H1 (cell line): ENCODE measurements around the gene ABHD11. TPM values are rescaled to one million over a fixed set of nuclear protein-coding genes. Genes with fewer than 3 reads are reported as not detected.

ENCODE experiments used
- CTCF ChIA-PET: fragments of 300-600 bp; sonication (Branson Sonifier 250); formaldehyde crosslinking; loops from one replicate; lab custom pipeline; 2021; ENCODE audit not compliant: partially characterized antibody; lab: Charles Lee
- POLR2A ChIA-PET: fragments of 300-600 bp; sonication (Branson Sonifier 250); formaldehyde crosslinking; loops from one replicate; lab custom pipeline; 2021; ENCODE audit warnings: inconsistent platforms; ENCODE audit not compliant: partially characterized antibody; lab: Charles Lee
- DNase-seq, 2 experiments: peaks; one replicate each; pipeline versions ENCODE4 v3.0.0 to v3.0.0-alpha.2; 2010 to 2022; ENCODE audit warnings: low spot score in 2 of 2, low read depth in 1 of 2, mixed read lengths in 1 of 2
- FAIRE-seq: peaks from 2 replicates; lab custom pipeline; 2011; peaks lifted over from hg19 to GRCh38; lab: Jason Lieb, UNC
- H2AFZ ChIP-seq: 2 replicates; pipeline ENCODE4 v1.8.1; 2012; ENCODE audit warnings: low read length, inconsistent platforms
- H2AK5ac ChIP-seq: 2 replicates; pipeline ENCODE4 v1.6.1; 2013; ENCODE audit warnings: low read depth, low read length
- H2BK120ac ChIP-seq: replicated peaks from 2 replicates; pipeline ENCODE3; 2013; ENCODE audit warnings: low read depth, low read length, inconsistent platforms
- H2BK12ac ChIP-seq: 2 replicates; pipeline ENCODE4 v1.6.1; 2013; ENCODE audit warnings: low read depth, low read length
- H2BK15ac ChIP-seq: 2 replicates; pipeline ENCODE4 v1.6.1; 2013; ENCODE audit warnings: low read length
- H2BK20ac ChIP-seq: 2 replicates; pipeline ENCODE4 v1.6.1; 2013; ENCODE audit warnings: low read length
- H2BK5ac ChIP-seq: 2 replicates; pipeline ENCODE4 v1.6.1; 2013; ENCODE audit warnings: low read depth, low read length
- H3K14ac ChIP-seq: 2 replicates; pipeline ENCODE4 v1.6.1; 2013; ENCODE audit warnings: inconsistent platforms; ENCODE audit not compliant: insufficient read length
- H3K18ac ChIP-seq: 2 replicates; pipeline ENCODE4 v1.6.1; 2013; ENCODE audit warnings: low read length; ENCODE audit errors: extremely low read depth
- H3K23ac ChIP-seq: 2 replicates; pipeline ENCODE4 v1.6.1; 2013; ENCODE audit warnings: inconsistent platforms; ENCODE audit not compliant: insufficient read length
- H3K23me2 ChIP-seq: 2 replicates; pipeline ENCODE4 v1.6.1; 2013; ENCODE audit warnings: low read depth, low read length
- H3K27ac ChIP-seq: 2 replicates; pipeline ENCODE4 v1.6.1; 2011; ENCODE audit warnings: low read depth, low read length, inconsistent platforms
- H3K27me3 ChIP-seq, 4 experiments: replicated peaks in 1 of 4; 1 replicate in 1 of 4; 2 replicates in 3 of 4; pipeline versions ENCODE4 v1.6.1 to v1.8.1; 2011 to 2013; ENCODE audit warnings: low read length in 3 of 4, mild to moderate bottlenecking in 3 of 4, inconsistent platforms in 2 of 4, mixed read lengths in 2 of 4, moderate library complexity in 1 of 4; ENCODE audit not compliant: control insufficient read depth in 3 of 4, insufficient read depth in 3 of 4; ENCODE audit errors: extremely low read depth in 1 of 4
- H3K36me3 ChIP-seq, 4 experiments: 2 replicates each; pipeline versions ENCODE4 v1.6.1 to v1.8.1; 2011 to 2013; ENCODE audit warnings: mild to moderate bottlenecking in 4 of 4, low read length in 3 of 4, moderate library complexity in 2 of 4, control low read depth in 1 of 4, inconsistent platforms in 1 of 4; ENCODE audit not compliant: insufficient read depth in 4 of 4, control insufficient read depth in 2 of 4
- H3K4ac ChIP-seq: replicated peaks from 2 replicates; pipeline ENCODE3; 2013; ENCODE audit warnings: low read length, low read depth, mixed read lengths, inconsistent platforms; ENCODE audit not compliant: insufficient read length
- H3K4me1 ChIP-seq, 4 experiments: replicated peaks in 1 of 4; 1 replicate in 1 of 4; 2 replicates in 3 of 4; pipeline versions ENCODE4 v1.6.1 to v1.8.1; 2011 to 2013; ENCODE audit warnings: low read length in 3 of 4, inconsistent platforms in 2 of 4, mixed read lengths in 1 of 4; ENCODE audit not compliant: insufficient read depth in 4 of 4, control insufficient read depth in 3 of 4
- H3K4me2 ChIP-seq, 2 experiments: 2 replicates each; pipeline versions ENCODE4 v1.6.1 to v1.8.1; 2011 to 2013; ENCODE audit warnings: low read depth in 2 of 2, low read length in 2 of 2, control low read depth in 1 of 2, inconsistent platforms in 1 of 2, mild to moderate bottlenecking in 1 of 2; ENCODE audit not compliant: insufficient read depth in 1 of 2
- H3K4me3 ChIP-seq, 4 experiments: fragments of 200-600, 300-600 bp in 1 of 4; sonication (generic), shearing (Covaris generic), sonication (Bioruptor Twin) in 1 of 4; 2 replicates each; pipeline versions ENCODE4 v1.5.1 to v1.8.1; 2011 to 2016; ENCODE audit warnings: low read length in 4 of 4, low read depth in 3 of 4, control low read depth in 2 of 4, inconsistent platforms in 2 of 4, mild to moderate bottlenecking in 2 of 4, mixed read lengths in 1 of 4, moderate library complexity in 1 of 4; ENCODE audit not compliant: insufficient read depth in 2 of 4; ENCODE audit errors: extremely low read depth in 1 of 4
- H3K56ac ChIP-seq: replicated peaks from 2 replicates; pipeline ENCODE3; 2013; ENCODE audit warnings: low read depth, mild to moderate bottlenecking, mixed read lengths, low read length, inconsistent platforms; ENCODE audit not compliant: insufficient read length
- H3K79me1 ChIP-seq: 2 replicates; pipeline ENCODE4 v1.6.1; 2013; ENCODE audit warnings: low read depth, low read length, control low read depth
- H3K79me2 ChIP-seq, 2 experiments: 2 replicates each; pipeline versions ENCODE4 v1.6.1 to v1.8.1; 2012 to 2013; ENCODE audit warnings: low read length in 2 of 2, mild to moderate bottlenecking in 2 of 2, inconsistent platforms in 1 of 2; ENCODE audit not compliant: insufficient read depth in 2 of 2, control insufficient read depth in 1 of 2
- H3K9ac ChIP-seq, 4 experiments: replicated peaks in 1 of 4; 1 replicate in 1 of 4; 2 replicates in 3 of 4; pipeline versions ENCODE4 v1.6.1 to v1.8.1; 2011 to 2013; ENCODE audit warnings: low read depth in 3 of 4, low read length in 3 of 4, control low read depth in 2 of 4, mild to moderate bottlenecking in 2 of 4, moderate library complexity in 2 of 4, inconsistent platforms in 1 of 4; ENCODE audit errors: extremely low read depth in 1 of 4
- H3K9me3 ChIP-seq, 2 experiments: 2 replicates each; pipeline versions ENCODE4 v1.6.1 to v1.8.1; 2012 to 2013; ENCODE audit warnings: mild to moderate bottlenecking in 2 of 2, moderate library complexity in 2 of 2, control low read depth in 1 of 2, inconsistent platforms in 1 of 2, low read depth in 1 of 2, low read length in 1 of 2, mixed read lengths in 1 of 2; ENCODE audit not compliant: insufficient read depth in 2 of 2
- H4K20me1 ChIP-seq, 2 experiments: replicated peaks in 1 of 2; 2 replicates each; pipeline versions ENCODE3 to v1.8.1; 2011 to 2013; ENCODE audit warnings: inconsistent platforms in 2 of 2, low read length in 2 of 2, mild to moderate bottlenecking in 1 of 2; ENCODE audit not compliant: insufficient read depth in 2 of 2, control insufficient read depth in 1 of 2
- H4K5ac ChIP-seq: 2 replicates; pipeline ENCODE4 v1.6.1; 2013; ENCODE audit warnings: low read length, low read depth, mixed read lengths, inconsistent platforms; ENCODE audit not compliant: insufficient read length
- H4K8ac ChIP-seq: 2 replicates; pipeline ENCODE4 v1.8.0; 2013; ENCODE audit warnings: mild to moderate bottlenecking, moderate library complexity, low read length, inconsistent platforms; ENCODE audit not compliant: insufficient read depth; ENCODE audit errors: extremely low read depth
- H4K91ac ChIP-seq: replicated peaks from 2 replicates; pipeline ENCODE3; 2013; ENCODE audit warnings: low read length, mixed read lengths, inconsistent platforms; ENCODE audit not compliant: insufficient read length
- CREB1 ChIP-seq: IDR thresholded peaks from 2 replicates; pipeline ENCODE4 v1.6.1; 2012; ENCODE audit warnings: inconsistent platforms
- NRF1 ChIP-seq: IDR thresholded peaks from 2 replicates; pipeline ENCODE4 v1.6.1; 2011; ENCODE audit warnings: mild to moderate bottlenecking, low read depth, low read length, improper control_type of control experiment
- POLR2AphosphoS5 ChIP-seq: IDR thresholded peaks from 2 replicates; pipeline ENCODE4 v1.6.1; 2011; ENCODE audit warnings: low read depth, low read length
- RBBP5 ChIP-seq: IDR thresholded peaks from 2 replicates; pipeline ENCODE4 v1.7.1; 2012; ENCODE audit warnings: low read depth, mild to moderate bottlenecking, inconsistent platforms, low read length, moderate library complexity, borderline replicate concordance
- RFX5 ChIP-seq: IDR thresholded peaks from 2 replicates; pipeline ENCODE4 v1.6.1; 2011; ENCODE audit warnings: low read depth, low read length, improper control_type of control experiment, borderline replicate concordance
- SIX5 ChIP-seq: IDR thresholded peaks from 2 replicates; pipeline ENCODE4 v1.6.1; 2011; ENCODE audit warnings: mild to moderate bottlenecking, low read depth, low read length
- SP4 ChIP-seq: IDR thresholded peaks from 2 replicates; pipeline ENCODE4 v1.6.1; 2012; ENCODE audit warnings: low read length, inconsistent platforms
- TBP ChIP-seq: IDR thresholded peaks from 2 replicates; pipeline ENCODE4 v1.6.1; 2011; ENCODE audit warnings: low read depth, low read length, improper control_type of control experiment
- WGBS, 2 experiments: shearing (Covaris generic) in 1 of 2; methylation state at CpG; one replicate each; pipeline versions ENCODE4 v1.1.6 to v1.1.7; 2013 to 2015; ENCODE audit warnings: low lambda C conversion rate in 2 of 2, mixed read lengths in 2 of 2, inconsistent platforms in 1 of 2, low coverage in 1 of 2, missing lambda C conversion rate in 1 of 2; ENCODE audit not compliant: insufficient replicate concordance in 2 of 2, insufficient coverage in 1 of 2, insufficient read length in 1 of 2; ENCODE audit errors: extremely low coverage in 1 of 2, missing lambda C conversion rate in 1 of 2; 5-methylcytosine and 5-hydroxymethylcytosine counted together
- polyA plus RNA-seq, 7 experiments: library from polyadenylated mRNA; depleted of rRNA in 3 of 7; stranded (reverse) in 5 of 7; unstranded in 2 of 7; fragments of >200 nt in 5 of 7; fragments of 200-250 nt in 2 of 7; gene quantifications; 1 replicate in 5 of 7; 2 replicates in 1 of 7; 4 replicates in 1 of 7; pipeline versions ENCODE4 v1.2.1 to v1.2.3, GENCODE V29; 2011 to 2013; ENCODE audit warnings: missing spikeins in 2 of 7, mixed read lengths in 2 of 7
- total RNA-seq: library from RNA; stranded (reverse); fragmentation: NEBNext Ultra II Directional; extraction: Animal tissue kit (Norgen Biotek cat#: 25700); gene quantifications from 2 replicates; pipeline ENCODE4 v1.2.1, GENCODE V29; 2021
- TF ChIP-seq, protein P1 (sequence below): IDR thresholded peaks from 2 replicates; pipeline ENCODE4 v1.6.1; 2012; ENCODE audit warnings: inconsistent platforms
- TF ChIP-seq, protein P2 (sequence below): IDR thresholded peaks from 2 replicates; pipeline ENCODE4 v1.6.1; 2012; ENCODE audit warnings: low read length, inconsistent platforms
- TF ChIP-seq, protein P3 (sequence below): IDR thresholded peaks from 2 replicates; pipeline ENCODE4 v1.6.1; 2011; ENCODE audit warnings: low read length, improper control_type of control experiment

The ABHD11 gene
- total and polyA plus RNA-seq, 2 of the 8 experiments (the other 6 are each of a cell fraction or from before 2014, with no cell fraction given), result 19.8 to 42.2 TPM

DNA sequence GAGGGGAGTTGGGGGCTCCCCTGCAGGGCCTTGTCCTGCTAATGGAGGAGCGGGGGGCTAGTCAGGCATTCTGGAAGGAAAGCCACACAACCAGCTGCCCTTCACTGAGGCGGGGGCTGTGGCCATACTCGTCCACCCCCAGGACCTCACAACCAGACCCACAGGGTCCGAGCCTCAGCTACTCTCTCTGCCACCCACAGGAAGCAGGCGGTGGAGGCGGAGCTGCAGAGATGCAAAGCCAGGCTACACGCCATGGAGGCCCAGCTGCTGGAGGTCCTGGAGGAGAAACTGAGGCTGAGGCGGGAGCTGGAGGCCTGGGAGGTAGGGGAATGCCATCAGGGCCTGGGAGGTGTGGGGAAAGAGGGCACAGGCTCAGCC is 3.1 kb downstream of the ABHD11 start:
- no peak overlapping the region for H4K91ac ChIP-seq
- TF ChIP-seq TBP (no peak), RFX5 (no peak), CREB1 (no peak), SP4 (no peak), NRF1 (no peak), SIX5 (no peak), RBBP5 (no peak), POLR2AphosphoS5 (no peak; the same call in 1 of the 2 replicates)
- TF ChIP-seq, protein P1, sequence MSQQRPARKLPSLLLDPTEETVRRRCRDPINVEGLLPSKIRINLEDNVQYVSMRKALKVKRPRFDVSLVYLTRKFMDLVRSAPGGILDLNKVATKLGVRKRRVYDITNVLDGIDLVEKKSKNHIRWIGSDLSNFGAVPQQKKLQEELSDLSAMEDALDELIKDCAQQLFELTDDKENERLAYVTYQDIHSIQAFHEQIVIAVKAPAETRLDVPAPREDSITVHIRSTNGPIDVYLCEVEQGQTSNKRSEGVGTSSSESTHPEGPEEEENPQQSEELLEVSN, result no peak
- TF ChIP-seq, protein P2, sequence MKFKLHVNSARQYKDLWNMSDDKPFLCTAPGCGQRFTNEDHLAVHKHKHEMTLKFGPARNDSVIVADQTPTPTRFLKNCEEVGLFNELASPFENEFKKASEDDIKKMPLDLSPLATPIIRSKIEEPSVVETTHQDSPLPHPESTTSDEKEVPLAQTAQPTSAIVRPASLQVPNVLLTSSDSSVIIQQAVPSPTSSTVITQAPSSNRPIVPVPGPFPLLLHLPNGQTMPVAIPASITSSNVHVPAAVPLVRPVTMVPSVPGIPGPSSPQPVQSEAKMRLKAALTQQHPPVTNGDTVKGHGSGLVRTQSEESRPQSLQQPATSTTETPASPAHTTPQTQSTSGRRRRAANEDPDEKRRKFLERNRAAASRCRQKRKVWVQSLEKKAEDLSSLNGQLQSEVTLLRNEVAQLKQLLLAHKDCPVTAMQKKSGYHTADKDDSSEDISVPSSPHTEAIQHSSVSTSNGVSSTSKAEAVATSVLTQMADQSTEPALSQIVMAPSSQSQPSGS, result no peak
- TF ChIP-seq, protein P3, sequence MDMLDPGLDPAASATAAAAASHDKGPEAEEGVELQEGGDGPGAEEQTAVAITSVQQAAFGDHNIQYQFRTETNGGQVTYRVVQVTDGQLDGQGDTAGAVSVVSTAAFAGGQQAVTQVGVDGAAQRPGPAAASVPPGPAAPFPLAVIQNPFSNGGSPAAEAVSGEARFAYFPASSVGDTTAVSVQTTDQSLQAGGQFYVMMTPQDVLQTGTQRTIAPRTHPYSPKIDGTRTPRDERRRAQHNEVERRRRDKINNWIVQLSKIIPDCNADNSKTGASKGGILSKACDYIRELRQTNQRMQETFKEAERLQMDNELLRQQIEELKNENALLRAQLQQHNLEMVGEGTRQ, result no peak

More for the DNA sequence above, 3.1 kb downstream of the ABHD11 start:
- DNase-seq, result no peak
- FAIRE-seq, result no peak
- Histone ChIP-seq H3K23ac (no peak overlapping the region), H3K4ac (no peak overlapping the region), H2BK15ac (no peak overlapping the region), H3K4me2 (no peak overlapping the region), H4K20me1 (peaks cover 8 to 20% of the 10 kb centered on the region in 2 experiments), H3K4me3 (no peak overlapping the region), H3K18ac (no peak overlapping the region), H3K36me3 (peaks cover 4 to 16% (median 8%) of the 10 kb centered on the region in 4 experiments; a peak in 5 of 8 replicates), H2BK20ac (no peak overlapping the region), H3K27me3 (peaks cover 0 to 2% (median 0%) of the 10 kb centered on the region in 4 experiments; a peak in 1 of 7 replicates), H2AK5ac (no peak overlapping the region; the same call in 1 of the 2 replicates), H3K23me2 (peaks cover 8% of the 10 kb centered on the region), H4K5ac (no peak overlapping the region), H3K79me1 (no peaks in the 10 kb centered on the region), H2BK12ac (no peak overlapping the region), H3K27ac (no peak overlapping the region), H2AFZ (no peak overlapping the region), H4K8ac (no peak overlapping the region), H2BK120ac (no peak overlapping the region), H3K14ac (no peak overlapping the region), H3K4me1 (peaks cover 0 to 16% (median 4%) of the 10 kb centered on the region in 4 experiments; a peak in 6 of 7 replicates), H2BK5ac (no peak overlapping the region), H3K79me2 (peaks cover 0 to 8% of the 10 kb centered on the region in 2 experiments; a peak in 1 of 4 replicates), H3K9me3 (no peaks in the 10 kb centered on the region), H3K56ac (no peak overlapping the region), H3K9ac (no peak overlapping the region)
- WGBS, 2 experiments, result 93% methylated on average over 8 of the region's 8 CpGs; no CpG with 5 or more reads in 1 of the 2 experiments
- CTCF ChIA-PET, result interaction anchor here (0.5 to 11.1 kb wide), 21 partner anchors 10 to 878 kb away, joined by 3 to 87 read pairs (median 4); partner anchors contain the start of genes CLDN3 and CLDN4
- POLR2A ChIA-PET, result interaction anchor here (0.5 to 2.3 kb wide), 8 partner anchors 15 to 417 kb away, joined by 3 to 7 read pairs (median 3); partner anchors contain the start of gene BAZ1B
